Kidney (tissue), 14 donors: Measurements from ENCODE around the gene PBX3. TPM values are rescaled to one million over a fixed set of nuclear protein-coding genes. Genes with fewer than 3 reads are reported as not detected.

Experiments used
- DNase-seq, 5 donors: peaks; one replicate each; pipeline ENCODE4 v3.0.0-alpha.2; 2013 to 2020
- FAIRE-seq: peaks from 2 replicates; lab custom pipeline; 2012; peaks lifted over from hg19 to GRCh38; lab: Jason Lieb, UNC
- H3K27ac ChIP-seq, 2 donors: one replicate each; pipeline ENCODE4 v1.7.0; 2013; ENCODE audit warnings: low read depth in 2 of 2, low read length in 2 of 2, inconsistent platforms in 1 of 2
- H3K27me3 ChIP-seq: one replicate; pipeline ENCODE4 v1.7.1; 2013; ENCODE audit warnings: low read length, inconsistent platforms; ENCODE audit not compliant: control insufficient read depth, insufficient read depth
- H3K36me3 ChIP-seq, 3 donors: one replicate each; pipeline versions ENCODE4 v1.7.0 to v1.7.1; 2013; ENCODE audit warnings: low read length in 3 of 3, control low read depth in 1 of 3, inconsistent platforms in 1 of 3; ENCODE audit not compliant: insufficient read depth in 3 of 3, control insufficient read depth in 2 of 3
- H3K4me1 ChIP-seq, 3 donors: one replicate each; pipeline versions ENCODE4 v1.7.0 to v1.7.1; 2013; ENCODE audit warnings: low read length in 3 of 3, inconsistent platforms in 1 of 3, low read depth in 1 of 3; ENCODE audit not compliant: control insufficient read depth in 2 of 3, insufficient read depth in 2 of 3
- H3K4me3 ChIP-seq, 3 donors: one replicate each; pipeline versions ENCODE4 v1.7.0 to v1.8.1; 2013; ENCODE audit warnings: low read length in 3 of 3, control low read depth in 1 of 3, inconsistent platforms in 1 of 3
- H3K9ac ChIP-seq, 3 donors: one replicate each; pipeline versions ENCODE4 v1.7.0 to v1.7.1; 2013; ENCODE audit warnings: low read length in 3 of 3, control low read depth in 1 of 3, inconsistent platforms in 1 of 3
- H3K9me3 ChIP-seq, 3 donors: one replicate each; pipeline versions ENCODE4 v1.7.0 to v1.7.1; 2013; ENCODE audit warnings: low read length in 3 of 3, control low read depth in 1 of 3, inconsistent platforms in 1 of 3; ENCODE audit not compliant: control insufficient read depth in 2 of 3, insufficient read depth in 1 of 3
- CTCF ChIP-seq: IDR thresholded peaks from 3 replicates; pipeline ENCODE4 v1.5.1; 2012; ENCODE audit warnings: mild to moderate bottlenecking, moderate library complexity, borderline replicate concordance; ENCODE audit not compliant: insufficient read depth; ENCODE audit errors: extremely low read depth
- intact Hi-C: fragments of 100-400 bp; cut with DNase I; formaldehyde crosslinking; loops from one replicate; pipeline ENCODE4 v1.11.1; 2022
- polyA plus RNA-seq: library from polyadenylated mRNA; stranded (reverse); fragments of 350-450 nt; fragmentation: Illumina TruSeq; extraction: RNeasy Lipid Tissue Mini Kit (QIAGEN cat#74804); gene quantifications from one replicate; pipeline ENCODE4 v1.2.3, GENCODE V29; 2014; ENCODE audit warnings: low read depth, low replicate concordance; ENCODE audit not compliant: insufficient read depth
- total RNA-seq: library from RNA; stranded (reverse); fragmentation: NEBNext Ultra II Directional; extraction: Animal tissue kit (Norgen Biotek cat#: 25700); gene quantifications from one replicate; pipeline ENCODE4 v1.2.1, GENCODE V29; 2021
- donor health status: control.
- donor health status: control.
- donor health status: control.
- donor health status: control.
- donor health status: control.
- donor health status: DM: yes; HTN: yes; CAD: no.
- donor health status: Normal renal cell carcinoma (clear cell type).

The PBX3 gene
- total and polyA plus RNA-seq, 2 donors from 2014 or later, result 10.2 to 23.6 TPM

- Histone ChIP-seq H3K4me3 (no peak overlapping the region), H3K9ac (no peak overlapping the region), H3K4me1 (peaks cover 0 to 5% (median 2%) of the 10 kb centered on the region in 3 donors), H3K9me3 (no peaks in the 10 kb centered on the region), H3K27ac (no peak overlapping the region), H3K27me3 (no peaks in the 10 kb centered on the region), H3K36me3 (no peaks in the 10 kb centered on the region)
- FAIRE-seq (no peak), DNase-seq (no peak)
- no peak for TF ChIP-seq CTCF
- intact Hi-C loops, result no loop called here
These were observed 19.5 kb downstream of the PBX3 start for GRCh38 chr9:125766468-125767221.

- Histone ChIP-seq H3K4me1 (peaks cover 0 to 5% (median 2%) of the 10 kb centered on the region in 3 donors), H3K4me3 (no peak overlapping the region), H3K9ac (no peak overlapping the region), H3K27ac (no peak overlapping the region), H3K27me3 (no peaks in the 10 kb centered on the region), H3K9me3 (no peaks in the 10 kb centered on the region), H3K36me3 (no peaks in the 10 kb centered on the region)
- TF ChIP-seq CTCF, result no peak
- FAIRE-seq (no peak), DNase-seq (no peak)
- intact Hi-C loops, result no loop called here
These were observed 20.2 kb downstream of the PBX3 start for GRCh38 chr9:125767349-125767748.

- H3K36me3 ChIP-seq, result no peaks in the 10 kb centered on the region
- H3K4me1 ChIP-seq, result peaks cover 0 to 4% (median 0%) of the 10 kb centered on the region in 3 donors
- H3K9me3 ChIP-seq, result no peaks in the 10 kb centered on the region
- no peak overlapping the region for H3K27ac ChIP-seq
- no peak for FAIRE-seq
- no peak overlapping the region for H3K4me3 ChIP-seq
- no peak overlapping the region for H3K9ac ChIP-seq
- DNase-seq, result no peak
- intact Hi-C loops, result no loop called here
- no peaks in the 10 kb centered on the region for H3K27me3 ChIP-seq
- TF ChIP-seq CTCF, result no peak
These were observed 21.6 kb downstream of the PBX3 start for GRCh38 chr9:125768803-125769202.

GRCh38 chr9:125771037-125771436 lies 23.9 kb downstream of the PBX3 start:
- no peak for DNase-seq
- TF ChIP-seq CTCF, result no peak
- Histone ChIP-seq H3K36me3 (no peaks in the 10 kb centered on the region), H3K27ac (no peak overlapping the region), H3K4me1 (no peaks in the 10 kb centered on the region), H3K9me3 (no peaks in the 10 kb centered on the region), H3K9ac (no peak overlapping the region), H3K4me3 (no peak overlapping the region), H3K27me3 (no peaks in the 10 kb centered on the region)
- intact Hi-C loops, result no loop called here
- FAIRE-seq, result no peak
